ENCODE results near the gene SELENOV.

The SELENOV gene

DNA sequence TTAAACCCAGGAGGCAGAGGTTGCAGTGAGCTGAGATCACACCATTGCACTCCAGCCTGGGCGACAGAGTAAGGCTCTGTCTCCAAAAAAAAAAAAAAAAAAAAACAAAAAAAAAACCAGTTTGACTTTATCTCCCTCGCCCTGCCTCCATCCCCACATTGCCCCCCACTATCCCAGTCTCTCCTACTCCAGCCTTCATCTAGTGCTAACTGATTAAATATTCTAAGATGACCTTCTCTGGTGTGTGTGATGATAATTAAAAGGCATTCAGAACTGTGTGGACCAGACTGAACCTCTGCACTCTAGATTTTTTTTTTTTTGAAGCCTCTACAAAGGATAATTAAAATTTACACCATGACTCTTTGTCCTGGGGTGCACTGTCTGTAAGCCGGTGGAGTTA, 22.2 kb upstream of the SELENOV start:
- no peak for DNase-seq (ENCODE audit: low read depth)

DNA sequence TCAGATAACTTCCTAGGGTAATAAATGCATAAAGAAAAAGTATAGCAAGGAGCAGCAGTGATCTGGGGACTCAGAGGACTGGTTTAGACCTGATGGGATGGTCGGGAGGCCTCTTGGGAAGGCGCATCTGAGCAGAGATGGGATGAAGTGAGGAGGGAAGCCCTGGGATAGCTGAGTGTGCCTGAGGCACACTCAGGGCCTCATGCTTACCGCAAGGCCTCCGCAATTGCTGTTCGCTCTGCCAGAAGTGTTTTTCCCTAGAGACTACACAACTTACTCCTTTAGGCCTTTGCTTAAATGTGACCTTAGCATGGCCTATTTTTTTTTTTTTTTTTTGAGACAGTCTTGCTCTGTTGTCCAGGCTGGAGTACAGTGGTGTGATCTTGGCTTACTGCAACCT, 20.3 kb upstream of the SELENOV start:
- DNase-seq (ENCODE audit: low read depth): no peak

- no peak for DNase-seq (ENCODE audit: low read depth)
These were observed 18.9 kb upstream of the SELENOV start for GRCh38 chr19:39496063-39496462.

GRCh38 chr19:39497701-39497995, 17.3 kb upstream of the SELENOV start:
- DNase-seq (ENCODE audit: low read depth): no peak

GRCh38 chr19:39497996-39498797, 16.7 kb upstream of the SELENOV start:
- no peak for DNase-seq (ENCODE audit: low read depth)

- no peak for DNase-seq (ENCODE audit: low read depth)
These were observed 15.9 kb upstream of the SELENOV start, which contains the start of gene DLL3 for GRCh38 chr19:39498798-39499642. DLL3 (plus strand) TSS chr19:39498947; CDS start chr19:39498975, 28 bp downstream.

GRCh38 chr19:39499932-39500331, 15.0 kb upstream of the SELENOV start:
- DNase-seq (ENCODE audit: low read depth): no peak

DNA sequence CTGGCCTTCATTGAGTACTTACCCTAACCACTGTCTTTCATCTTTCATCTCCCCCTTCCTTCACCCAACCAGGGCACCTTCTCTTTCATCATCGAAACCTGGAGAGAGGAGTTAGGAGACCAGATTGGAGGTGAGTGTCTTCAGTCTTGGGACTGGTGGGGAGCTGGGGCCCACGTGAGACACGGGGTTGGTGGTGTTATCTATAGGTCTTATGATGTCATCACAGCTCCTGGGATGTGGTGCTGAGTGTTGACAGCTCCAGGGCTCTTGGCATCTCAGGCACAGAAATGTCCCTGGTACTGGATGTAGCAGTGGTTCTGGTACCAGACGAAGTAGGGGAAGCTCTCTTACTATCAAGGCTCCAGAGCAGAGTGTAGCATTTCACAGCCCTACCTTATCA, 14.4 kb upstream of the SELENOV start:
- no peak for DNase-seq (ENCODE audit: low read depth)

GRCh38 chr19:39501340-39501739, 13.6 kb upstream of the SELENOV start:
- no peak for DNase-seq (ENCODE audit: low read depth)

DNA sequence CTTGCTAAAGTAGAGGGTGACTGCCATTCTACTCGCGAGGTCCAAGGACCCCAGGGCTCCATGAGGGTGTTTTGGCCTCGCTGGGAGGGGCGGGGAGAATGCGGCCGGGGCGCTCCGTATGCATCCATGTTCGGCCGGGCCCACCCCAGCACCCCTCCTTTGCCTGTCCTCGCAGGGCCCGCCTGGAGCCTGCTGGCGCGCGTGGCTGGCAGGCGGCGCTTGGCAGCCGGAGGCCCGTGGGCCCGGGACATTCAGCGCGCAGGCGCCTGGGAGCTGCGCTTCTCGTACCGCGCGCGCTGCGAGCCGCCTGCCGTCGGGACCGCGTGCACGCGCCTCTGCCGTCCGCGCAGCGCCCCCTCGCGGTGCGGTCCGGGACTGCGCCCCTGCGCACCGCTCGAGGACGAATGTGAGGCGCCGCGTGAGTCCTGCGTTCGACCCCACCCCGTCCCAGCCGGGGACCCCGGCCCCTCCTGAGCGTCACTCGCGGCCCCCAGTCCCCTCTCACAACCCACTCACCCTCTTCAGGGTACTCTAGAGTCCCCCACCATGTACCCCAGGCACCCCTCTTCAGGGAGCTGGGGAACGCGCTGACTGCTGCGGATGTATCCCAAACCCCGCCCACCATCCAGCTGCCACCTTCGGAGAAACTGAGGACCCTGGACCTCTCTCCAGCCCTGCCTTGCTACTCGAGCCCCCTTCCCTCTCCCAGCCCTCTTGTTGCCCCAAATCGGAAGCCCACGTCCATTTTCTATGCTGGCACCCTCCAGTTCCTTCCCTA, 12.1 kb upstream of the SELENOV start:
- peak; percentile 56 for DNase-seq (ENCODE audit: low read depth)

GRCh38 chr19:39506598-39506943, 8.4 kb upstream of the SELENOV start:
- DNase-seq (ENCODE audit: low read depth): no peak

DNA sequence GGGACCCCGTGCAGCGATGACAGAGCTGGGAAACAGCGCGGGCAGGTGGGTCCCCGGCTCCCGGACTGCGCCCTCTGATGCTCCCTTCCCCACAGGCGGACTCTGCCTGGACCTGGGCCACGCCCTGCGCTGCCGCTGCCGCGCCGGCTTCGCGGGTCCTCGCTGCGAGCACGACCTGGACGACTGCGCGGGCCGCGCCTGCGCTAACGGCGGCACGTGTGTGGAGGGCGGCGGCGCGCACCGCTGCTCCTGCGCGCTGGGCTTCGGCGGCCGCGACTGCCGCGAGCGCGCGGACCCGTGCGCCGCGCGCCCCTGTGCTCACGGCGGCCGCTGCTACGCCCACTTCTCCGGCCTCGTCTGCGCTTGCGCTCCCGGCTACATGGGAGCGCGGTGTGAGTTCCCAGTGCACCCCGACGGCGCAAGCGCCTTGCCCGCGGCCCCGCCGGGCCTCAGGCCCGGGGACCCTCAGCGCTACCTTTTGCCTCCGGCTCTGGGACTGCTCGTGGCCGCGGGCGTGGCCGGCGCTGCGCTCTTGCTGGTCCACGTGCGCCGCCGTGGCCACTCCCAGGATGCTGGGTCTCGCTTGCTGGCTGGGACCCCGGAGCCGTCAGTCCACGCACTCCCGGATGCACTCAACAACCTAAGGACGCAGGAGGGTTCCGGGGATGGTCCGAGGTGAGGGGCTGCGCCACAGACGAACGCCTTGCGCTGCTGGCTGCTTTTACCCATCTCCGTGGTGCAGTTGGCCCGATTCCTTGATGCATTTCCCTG, 7.8 kb upstream of the SELENOV start:
- DNase-seq (ENCODE audit: low read depth): peak; percentile 21

DNA sequence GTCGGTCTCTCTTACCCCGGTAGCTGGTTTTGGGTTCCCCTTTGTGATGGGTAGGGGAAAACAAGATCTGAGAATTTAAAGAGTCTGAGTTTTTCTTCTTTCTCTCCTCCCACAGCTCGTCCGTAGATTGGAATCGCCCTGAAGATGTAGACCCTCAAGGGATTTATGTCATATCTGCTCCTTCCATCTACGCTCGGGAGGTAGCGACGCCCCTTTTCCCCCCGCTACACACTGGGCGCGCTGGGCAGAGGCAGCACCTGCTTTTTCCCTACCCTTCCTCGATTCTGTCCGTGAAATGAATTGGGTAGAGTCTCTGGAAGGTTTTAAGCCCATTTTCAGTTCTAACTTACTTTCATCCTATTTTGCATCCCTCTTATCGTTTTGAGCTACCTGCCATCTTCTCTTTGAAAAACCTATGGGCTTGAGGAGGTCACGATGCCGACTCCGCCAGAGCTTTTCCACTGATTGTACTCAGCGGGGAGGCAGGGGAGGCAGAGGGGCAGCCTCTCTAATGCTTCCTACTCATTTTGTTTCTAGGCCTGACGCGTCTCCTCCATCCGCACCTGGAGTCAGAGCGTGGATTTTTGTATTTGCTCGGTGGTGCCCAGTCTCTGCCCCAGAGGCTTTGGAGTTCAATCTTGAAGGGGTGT, 7.1 kb upstream of the SELENOV start:
- no peak for DNase-seq (ENCODE audit: low read depth)

- no peak for DNase-seq (ENCODE audit: low read depth)
These were observed 6.3 kb upstream of the SELENOV start for GRCh38 chr19:39508629-39509028.

DNA sequence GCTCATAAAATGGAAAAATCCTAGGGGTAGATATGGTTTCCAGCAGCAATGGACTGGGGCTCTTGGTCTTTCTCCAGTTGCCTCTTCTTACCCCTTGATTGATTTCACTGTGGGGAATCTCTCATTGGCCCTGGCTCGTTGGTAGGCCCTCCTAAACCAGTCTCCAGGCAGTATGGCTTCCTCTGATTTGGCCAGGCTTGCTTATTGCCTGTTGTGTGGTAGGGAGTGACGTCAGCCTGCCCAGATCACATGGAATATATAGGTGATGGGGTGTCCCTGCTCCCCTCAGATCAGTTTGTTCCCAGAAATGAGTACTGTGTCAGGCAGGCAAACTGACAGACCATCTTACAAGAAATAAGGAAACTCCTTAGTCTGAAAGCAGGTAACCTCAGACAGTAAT, 5.7 kb upstream of the SELENOV start:
- DNase-seq (ENCODE audit: low read depth): no peak

- no peak for DNase-seq (ENCODE audit: low read depth)
These were observed 2.0 kb upstream of the SELENOV start for GRCh38 chr19:39512988-39513387.

GRCh38 chr19:39515551-39516191, 732 bp downstream of the SELENOV start:
- DNase-seq (ENCODE audit: low read depth): no peak

DNA sequence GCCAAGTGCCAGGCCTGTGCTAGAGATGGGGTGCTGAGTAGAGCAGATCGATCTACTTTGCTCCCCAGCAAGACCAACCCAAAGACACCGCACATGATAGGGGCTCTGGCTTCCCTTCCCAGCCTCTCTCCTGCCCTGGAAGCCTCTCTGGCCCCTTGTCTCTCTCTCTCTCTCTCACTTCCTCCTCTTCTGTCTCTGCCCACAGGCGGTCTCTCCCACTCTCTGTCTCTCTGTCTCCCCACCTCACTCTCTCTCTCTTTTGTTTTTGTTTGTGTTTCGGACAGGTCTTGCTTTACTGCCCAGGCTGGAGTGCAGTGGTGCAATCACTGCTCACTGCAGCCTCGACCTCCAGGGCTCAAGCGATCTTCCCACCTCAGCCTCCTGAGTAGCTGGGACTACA, 1.3 kb downstream of the SELENOV start:
- DNase-seq (ENCODE audit: low read depth): no peak

DNA sequence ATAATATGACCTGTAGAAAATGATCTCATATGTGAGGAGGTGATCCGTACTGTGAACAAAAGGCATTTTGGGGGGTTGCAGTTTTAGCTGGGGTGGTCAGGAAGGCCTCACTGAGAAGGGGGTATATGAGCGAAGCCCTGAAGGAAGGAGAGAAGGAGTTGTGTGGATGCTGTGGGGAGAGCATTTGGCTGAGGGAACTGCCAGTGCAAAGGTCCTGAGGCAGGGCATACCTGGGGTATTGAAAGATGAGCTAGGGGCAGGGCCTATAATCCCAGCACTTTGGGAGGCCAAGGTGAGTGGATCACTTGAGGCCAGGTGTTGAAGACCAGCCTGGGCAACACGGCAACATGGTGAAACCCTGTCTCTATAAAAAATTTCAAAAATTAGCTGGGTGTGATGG, 2.5 kb downstream of the SELENOV start:
- DNase-seq (ENCODE audit: low read depth): no peak

DNA sequence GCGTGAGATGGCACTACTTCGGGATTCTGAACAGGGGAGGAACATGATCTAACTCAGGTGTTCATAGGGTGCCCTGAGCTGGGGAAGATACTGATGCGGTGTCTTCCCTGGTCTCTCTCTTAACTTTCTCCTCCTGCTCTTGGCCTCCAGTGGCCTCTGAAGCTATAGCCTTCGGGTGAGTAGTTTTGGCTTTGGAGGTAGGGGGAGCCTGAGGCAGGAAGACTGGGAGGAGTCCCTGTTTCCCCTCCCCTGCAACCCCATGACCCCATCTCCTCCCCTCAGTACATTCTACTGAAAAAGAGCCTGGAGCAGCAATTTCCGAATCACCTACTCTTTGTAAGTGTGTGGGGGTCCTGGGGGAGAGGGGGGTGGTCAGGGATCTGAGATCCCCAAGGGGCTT, 3.5 kb downstream of the SELENOV start:
- DNase-seq (ENCODE audit: low read depth): no peak

- no peak for DNase-seq (ENCODE audit: low read depth)
These were observed 4.0 kb downstream of the SELENOV start for GRCh38 chr19:39518975-39519374.

Data from stimulated activated CD8-positive, alpha-beta memory T cell treated with anti-CD3 and anti-CD28 coated beads, Interleukin-12 subunit alpha, Interleukin-12 subunit beta, amount 100 ng/mL, for 1 hour (primary cell).